Activated CD8-positive, alpha-beta memory T cell treated with anti-CD3 and anti-CD28 coated beads, Interleukin-2, amount 10 ng/mL, durations not matched to agents 7 days and 5 days (primary cell): ENCODE measurements around the gene FBXO8. TPM values are rescaled to one million over a fixed set of nuclear protein-coding genes. Genes with fewer than 3 reads are reported as not detected.
"Not testable (repeated sequence)": the region's sequence is repeated elsewhere in the genome, so short reads cannot be mapped to it uniquely, and the experiment has no call there.

Source experiments
- ATAC-seq: fragments of 150-1000 bp; cut with Tn5 transposase; one replicate; pipeline ENCODE4 v1.10.0; 2021; ENCODE audit warnings: moderate library complexity
- CTCF ChIA-PET: fragments of 350-600 bp; sonication (Branson Sonifier 250); formaldehyde crosslinking; loops from one replicate; lab custom pipeline; 2021; ENCODE audit warnings: antibody characterized with exemption; lab: Charles Lee
- DNase-seq: peaks from one replicate; pipeline ENCODE4 v3.0.0-alpha.2; 2020
- H3K27ac Mint-ChIP-seq: one replicate; pipeline ENCODE4 v1.8.0; 2021; ENCODE audit warnings: mild to moderate bottlenecking, mixed read lengths
- H3K27me3 Mint-ChIP-seq: one replicate; pipeline ENCODE4 v1.8.0; 2021; ENCODE audit warnings: mixed read lengths
- H3K36me3 Mint-ChIP-seq: one replicate; pipeline ENCODE4 v1.8.0; 2021; ENCODE audit warnings: mild to moderate bottlenecking, mixed read lengths
- H3K4me1 Mint-ChIP-seq: one replicate; pipeline ENCODE4 v1.8.0; 2021; ENCODE audit warnings: mixed read lengths
- H3K4me3 Mint-ChIP-seq: one replicate; pipeline ENCODE4 v1.8.0; 2021; ENCODE audit warnings: mild to moderate bottlenecking, moderate library complexity, mixed read lengths
- H3K9me3 Mint-ChIP-seq: one replicate; pipeline ENCODE4 v1.8.0; 2022; ENCODE audit warnings: low read depth, mixed read lengths
- total RNA-seq, 2 experiments: library from RNA; stranded (reverse); gene quantifications; one replicate each; pipeline ENCODE4 v1.2.3, GENCODE V29; 2021

Gene FBXO8
- total RNA-seq, 2 experiments from 2014 or later, result 14.5 to 16.8 TPM

GRCh38 chr4:174312993-174313392 is 29.5 kb upstream of the FBXO8 start:
- no peak overlapping the region for H3K4me3 Mint-ChIP-seq
- ATAC-seq (no peak), DNase-seq (no peak)
- H3K27ac Mint-ChIP-seq, result peak overlapping the region; percentile 48
- peaks cover 19% of the 10 kb centered on the region for H3K36me3 Mint-ChIP-seq
- CTCF ChIA-PET, result no interaction called here
- peaks cover 8% of the 10 kb centered on the region for H3K4me1 Mint-ChIP-seq
- H3K27me3 Mint-ChIP-seq, result no peaks in the 10 kb centered on the region
- H3K9me3 Mint-ChIP-seq, result no peaks in the 10 kb centered on the region

GRCh38 chr4:174307694-174308093 is 24.2 kb upstream of the FBXO8 start:
- H3K36me3 Mint-ChIP-seq, result peaks cover 26% of the 10 kb centered on the region
- no peak overlapping the region for H3K4me3 Mint-ChIP-seq
- H3K27ac Mint-ChIP-seq, result no peak overlapping the region
- no peaks in the 10 kb centered on the region for H3K9me3 Mint-ChIP-seq
- DNase-seq (no peak), ATAC-seq (no peak)
- CTCF ChIA-PET, result no interaction called here
- H3K27me3 Mint-ChIP-seq, result no peaks in the 10 kb centered on the region
- H3K4me1 Mint-ChIP-seq, result peaks cover 1% of the 10 kb centered on the region

- H3K9me3 Mint-ChIP-seq, result no peaks in the 10 kb centered on the region
- H3K27me3 Mint-ChIP-seq, result no peaks in the 10 kb centered on the region
- CTCF ChIA-PET, result no interaction called here
- no peak overlapping the region for H3K27ac Mint-ChIP-seq
- H3K4me3 Mint-ChIP-seq, result no peak overlapping the region
- DNase-seq, result no peak
- ATAC-seq, result no peak
- no peaks in the 10 kb centered on the region for H3K4me1 Mint-ChIP-seq
- peaks cover 26% of the 10 kb centered on the region for H3K36me3 Mint-ChIP-seq
These were observed 22.5 kb upstream of the FBXO8 start for GRCh38 chr4:174305961-174306360.

- no peak for ATAC-seq
- no peaks in the 10 kb centered on the region for H3K9me3 Mint-ChIP-seq
- no peaks in the 10 kb centered on the region for H3K27me3 Mint-ChIP-seq
- no peaks in the 10 kb centered on the region for H3K4me1 Mint-ChIP-seq
- no peak for DNase-seq
- H3K27ac Mint-ChIP-seq, result no peak overlapping the region
- CTCF ChIA-PET, result no interaction called here
- H3K4me3 Mint-ChIP-seq, result no peak overlapping the region
- H3K36me3 Mint-ChIP-seq, result peaks cover 36% of the 10 kb centered on the region
These were observed 21.2 kb upstream of the FBXO8 start for GRCh38 chr4:174304664-174305063.

- H3K36me3 Mint-ChIP-seq, result peaks cover 34% of the 10 kb centered on the region
- H3K4me1 Mint-ChIP-seq, result no peaks in the 10 kb centered on the region
- H3K9me3 Mint-ChIP-seq, result no peaks in the 10 kb centered on the region
- H3K4me3 Mint-ChIP-seq, result no peak overlapping the region
- no peak overlapping the region for H3K27ac Mint-ChIP-seq
- CTCF ChIA-PET, result no interaction called here
- DNase-seq (no peak), ATAC-seq (no peak)
- H3K27me3 Mint-ChIP-seq, result no peaks in the 10 kb centered on the region
These were observed 20.2 kb upstream of the FBXO8 start for GRCh38 chr4:174303687-174304086.

GRCh38 chr4:174295142-174295541 is 11.7 kb upstream of the FBXO8 start:
- CTCF ChIA-PET, H3K27me3 Mint-ChIP-seq, H3K4me1 Mint-ChIP-seq, ATAC-seq, H3K4me3 Mint-ChIP-seq, H3K27ac Mint-ChIP-seq, DNase-seq: not testable (repeated sequence)
- Mint-ChIP-seq H3K9me3 (peaks cover 24% of the 10 kb centered on the region), H3K36me3 (peaks cover 58% of the 10 kb centered on the region)

GRCh38 chr4:174294641-174295040 is 11.2 kb upstream of the FBXO8 start:
- H3K27me3 Mint-ChIP-seq, CTCF ChIA-PET, H3K4me3 Mint-ChIP-seq, H3K27ac Mint-ChIP-seq, H3K4me1 Mint-ChIP-seq, ATAC-seq, DNase-seq: not testable (repeated sequence)
- Mint-ChIP-seq H3K9me3 (peaks cover 24% of the 10 kb centered on the region), H3K36me3 (peaks cover 56% of the 10 kb centered on the region)

GRCh38 chr4:174292473-174292872 is 9.0 kb upstream of the FBXO8 start:
- CTCF ChIA-PET, result no interaction called here
- peaks cover 61% of the 10 kb centered on the region for H3K36me3 Mint-ChIP-seq
- DNase-seq (no peak), ATAC-seq (no peak)
- no peak overlapping the region for H3K27ac Mint-ChIP-seq
- no peaks in the 10 kb centered on the region for H3K27me3 Mint-ChIP-seq
- H3K4me1 Mint-ChIP-seq, result peaks cover 13% of the 10 kb centered on the region
- H3K4me3 Mint-ChIP-seq, result no peak overlapping the region
- peaks cover 24% of the 10 kb centered on the region for H3K9me3 Mint-ChIP-seq

GRCh38 chr4:174286870-174287269 is 3.4 kb upstream of the FBXO8 start:
- Mint-ChIP-seq H3K4me1 (peaks cover 44% of the 10 kb centered on the region), H3K27me3 (no peaks in the 10 kb centered on the region), H3K4me3 (no peak overlapping the region), H3K9me3 (peaks cover 7% of the 10 kb centered on the region), H3K27ac (no peak overlapping the region), H3K36me3 (peaks cover 46% of the 10 kb centered on the region)
- DNase-seq, result no peak
- no peak for ATAC-seq
- CTCF ChIA-PET, result no interaction called here

GRCh38 chr4:174284487-174284886 is 1.0 kb upstream of the FBXO8 start:
- CTCF ChIA-PET, result interaction anchor here (1.0 kb wide), 1 partner anchor 19 kb away, joined by 4 read pairs; no protein-coding TSS in a partner anchor
- peaks cover 59% of the 10 kb centered on the region for H3K4me1 Mint-ChIP-seq

GRCh38 chr4:174282836-174283506 is 496 bp downstream of the FBXO8 start:
- Mint-ChIP-seq H3K4me1 (peaks cover 58% of the 10 kb centered on the region), H3K27me3 (no peaks in the 10 kb centered on the region), H3K9me3 (no peaks in the 10 kb centered on the region), H3K27ac (peak overlapping the region; percentile 100), H3K36me3 (peaks cover 27% of the 10 kb centered on the region), H3K4me3 (peak overlapping the region; percentile 96)
- DNase-seq (peak; percentile 92), ATAC-seq (peak; percentile 98)
- CTCF ChIA-PET, result no interaction called here

More at GRCh38 chr4:174284487-174284886, 1.0 kb upstream of the FBXO8 start:
- no peak for DNase-seq
- no peaks in the 10 kb centered on the region for H3K9me3 Mint-ChIP-seq
- peak overlapping the region; percentile 96 for H3K4me3 Mint-ChIP-seq
- no peaks in the 10 kb centered on the region for H3K27me3 Mint-ChIP-seq
- no peak for ATAC-seq
- H3K36me3 Mint-ChIP-seq, result peaks cover 35% of the 10 kb centered on the region
- H3K27ac Mint-ChIP-seq, result peak overlapping the region; percentile 100

GRCh38 chr4:174281901-174282300 is 1.6 kb downstream of the FBXO8 start:
- no peaks in the 10 kb centered on the region for H3K9me3 Mint-ChIP-seq
- ATAC-seq (no peak), DNase-seq (no peak)
- H3K27me3 Mint-ChIP-seq, result no peaks in the 10 kb centered on the region
- H3K27ac Mint-ChIP-seq, result peak overlapping the region; percentile 100
- H3K4me3 Mint-ChIP-seq, result peak overlapping the region; percentile 96
- peaks cover 23% of the 10 kb centered on the region for H3K36me3 Mint-ChIP-seq
- H3K4me1 Mint-ChIP-seq, result peaks cover 53% of the 10 kb centered on the region
- CTCF ChIA-PET, result no interaction called here

- H3K36me3 Mint-ChIP-seq, result peaks cover 20% of the 10 kb centered on the region
- H3K27me3 Mint-ChIP-seq, result no peaks in the 10 kb centered on the region
- H3K27ac Mint-ChIP-seq, result no peak overlapping the region
- H3K4me3 Mint-ChIP-seq, result no peak overlapping the region
- CTCF ChIA-PET, result no interaction called here
- no peaks in the 10 kb centered on the region for H3K9me3 Mint-ChIP-seq
- no peak for DNase-seq
- ATAC-seq, result no peak
- peaks cover 46% of the 10 kb centered on the region for H3K4me1 Mint-ChIP-seq
These were observed 2.2 kb downstream of the FBXO8 start for GRCh38 chr4:174281182-174281737.

- Mint-ChIP-seq H3K27me3 (no peaks in the 10 kb centered on the region), H3K27ac (no peak overlapping the region), H3K9me3 (no peaks in the 10 kb centered on the region), H3K4me1 (peaks cover 31% of the 10 kb centered on the region), H3K36me3 (peaks cover 16% of the 10 kb centered on the region), H3K4me3 (no peak overlapping the region)
- DNase-seq (no peak), ATAC-seq (no peak)
- CTCF ChIA-PET, result no interaction called here
These were observed 3.9 kb downstream of the FBXO8 start for GRCh38 chr4:174279433-174280155.
